WI38 (cell line): ENCODE data around the gene FN3K.

Experiments used
- H3K4me3 ChIP-seq: 2 replicates; pipeline ENCODE4 v1.5.1; 2011; ENCODE audit warnings: low read depth, mild to moderate bottlenecking, control low read depth, low read length
- TF ChIP-seq, protein P1 (sequence below): IDR thresholded peaks from 2 replicates; pipeline ENCODE4 v1.5.1; 2012; ENCODE audit warnings: low read depth, mild to moderate bottlenecking, control low read depth, low read length

Gene FN3K

DNA sequence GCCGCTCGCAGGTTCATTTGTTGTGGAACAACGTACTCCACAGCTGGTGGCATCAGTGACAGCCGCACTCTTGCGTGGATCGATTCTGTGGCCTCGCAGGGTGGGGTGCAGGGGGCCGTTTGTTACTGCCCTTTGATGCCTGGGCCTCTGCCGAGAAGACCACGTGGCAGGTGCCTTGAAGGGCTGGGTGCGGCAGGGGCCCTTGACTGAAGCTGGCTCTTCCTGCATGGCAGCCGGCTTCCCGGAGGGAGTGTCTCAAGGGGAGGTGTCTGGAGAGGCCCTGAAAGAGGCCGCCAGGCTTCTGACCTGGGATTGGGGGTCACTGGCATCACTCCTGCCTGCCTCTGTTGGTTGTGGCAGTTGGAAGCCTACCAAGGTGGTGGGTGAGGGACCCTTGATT lies 60.2 kb downstream of the FN3K start:
- TF ChIP-seq, protein P1, sequence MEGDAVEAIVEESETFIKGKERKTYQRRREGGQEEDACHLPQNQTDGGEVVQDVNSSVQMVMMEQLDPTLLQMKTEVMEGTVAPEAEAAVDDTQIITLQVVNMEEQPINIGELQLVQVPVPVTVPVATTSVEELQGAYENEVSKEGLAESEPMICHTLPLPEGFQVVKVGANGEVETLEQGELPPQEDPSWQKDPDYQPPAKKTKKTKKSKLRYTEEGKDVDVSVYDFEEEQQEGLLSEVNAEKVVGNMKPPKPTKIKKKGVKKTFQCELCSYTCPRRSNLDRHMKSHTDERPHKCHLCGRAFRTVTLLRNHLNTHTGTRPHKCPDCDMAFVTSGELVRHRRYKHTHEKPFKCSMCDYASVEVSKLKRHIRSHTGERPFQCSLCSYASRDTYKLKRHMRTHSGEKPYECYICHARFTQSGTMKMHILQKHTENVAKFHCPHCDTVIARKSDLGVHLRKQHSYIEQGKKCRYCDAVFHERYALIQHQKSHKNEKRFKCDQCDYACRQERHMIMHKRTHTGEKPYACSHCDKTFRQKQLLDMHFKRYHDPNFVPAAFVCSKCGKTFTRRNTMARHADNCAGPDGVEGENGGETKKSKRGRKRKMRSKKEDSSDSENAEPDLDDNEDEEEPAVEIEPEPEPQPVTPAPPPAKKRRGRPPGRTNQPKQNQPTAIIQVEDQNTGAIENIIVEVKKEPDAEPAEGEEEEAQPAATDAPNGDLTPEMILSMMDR: no peak
- no peak overlapping the region for H3K4me3 ChIP-seq

DNA sequence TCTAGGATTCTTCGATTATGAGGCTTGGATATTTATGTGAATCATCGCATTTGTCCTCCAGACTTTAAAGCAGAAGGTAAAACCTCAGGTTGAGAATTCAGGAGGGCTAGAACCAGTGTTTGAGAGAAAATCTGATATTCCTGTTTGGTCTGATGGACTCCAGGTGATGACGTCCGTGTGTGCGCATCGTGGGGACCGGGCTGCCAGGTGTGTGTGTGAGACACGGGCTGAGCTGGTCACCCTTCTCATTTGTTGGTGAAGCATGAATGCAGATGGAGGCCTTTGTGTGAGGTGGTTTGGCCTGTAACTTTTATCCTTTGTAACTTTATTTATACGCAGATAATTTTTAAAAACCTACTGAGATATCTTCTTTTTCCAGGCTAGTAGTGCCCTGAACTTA lies 61.6 kb downstream of the FN3K start:
- TF ChIP-seq, protein P1: no peak
- no peak overlapping the region for H3K4me3 ChIP-seq

DNA sequence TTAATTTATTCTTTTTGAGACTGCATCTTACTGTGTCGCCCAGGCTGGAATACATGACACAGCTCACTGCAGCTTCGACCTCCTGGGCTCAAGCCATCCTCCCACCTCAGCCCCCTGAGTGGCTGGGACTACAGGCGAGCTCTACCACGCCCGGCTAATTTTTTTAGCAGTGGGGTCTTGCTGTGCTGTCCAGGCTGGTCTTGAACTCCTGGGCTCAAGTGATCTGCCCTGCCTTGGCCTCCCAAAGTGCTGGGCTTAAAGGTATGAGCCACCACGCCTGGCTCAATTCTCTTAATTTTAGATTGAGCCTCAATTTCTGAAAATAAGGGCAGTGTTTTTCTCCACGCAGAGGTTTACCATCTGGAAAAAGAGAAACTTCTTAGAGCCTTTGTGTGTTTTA lies 63.3 kb downstream of the FN3K start:
- TF ChIP-seq, protein P1: no peak
- no peak overlapping the region for H3K4me3 ChIP-seq

DNA sequence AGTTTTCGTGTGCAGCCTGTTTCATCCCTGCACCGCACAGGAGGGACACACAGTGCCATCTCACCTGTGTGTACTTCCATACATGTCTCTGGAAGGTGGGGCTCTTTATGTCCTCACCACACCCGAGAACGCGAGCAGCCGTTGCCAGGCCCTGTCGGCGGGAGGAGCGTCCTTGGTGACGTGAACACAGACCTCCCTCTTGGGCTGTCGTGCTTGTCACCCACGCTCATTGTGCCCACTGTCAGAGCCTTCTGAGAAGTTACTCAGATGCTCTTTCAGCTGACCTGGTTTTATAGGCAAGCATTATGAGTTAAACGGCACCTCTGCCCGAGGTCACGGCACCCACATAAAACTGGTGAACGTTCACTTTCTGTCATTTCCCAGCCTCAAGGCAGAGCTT lies 64.2 kb downstream of the FN3K start:
- TF ChIP-seq, protein P1: no peak
- no peak overlapping the region for H3K4me3 ChIP-seq
